Measurements from ENCODE around the gene HDGFL1.

Gene HDGFL1

DNA sequence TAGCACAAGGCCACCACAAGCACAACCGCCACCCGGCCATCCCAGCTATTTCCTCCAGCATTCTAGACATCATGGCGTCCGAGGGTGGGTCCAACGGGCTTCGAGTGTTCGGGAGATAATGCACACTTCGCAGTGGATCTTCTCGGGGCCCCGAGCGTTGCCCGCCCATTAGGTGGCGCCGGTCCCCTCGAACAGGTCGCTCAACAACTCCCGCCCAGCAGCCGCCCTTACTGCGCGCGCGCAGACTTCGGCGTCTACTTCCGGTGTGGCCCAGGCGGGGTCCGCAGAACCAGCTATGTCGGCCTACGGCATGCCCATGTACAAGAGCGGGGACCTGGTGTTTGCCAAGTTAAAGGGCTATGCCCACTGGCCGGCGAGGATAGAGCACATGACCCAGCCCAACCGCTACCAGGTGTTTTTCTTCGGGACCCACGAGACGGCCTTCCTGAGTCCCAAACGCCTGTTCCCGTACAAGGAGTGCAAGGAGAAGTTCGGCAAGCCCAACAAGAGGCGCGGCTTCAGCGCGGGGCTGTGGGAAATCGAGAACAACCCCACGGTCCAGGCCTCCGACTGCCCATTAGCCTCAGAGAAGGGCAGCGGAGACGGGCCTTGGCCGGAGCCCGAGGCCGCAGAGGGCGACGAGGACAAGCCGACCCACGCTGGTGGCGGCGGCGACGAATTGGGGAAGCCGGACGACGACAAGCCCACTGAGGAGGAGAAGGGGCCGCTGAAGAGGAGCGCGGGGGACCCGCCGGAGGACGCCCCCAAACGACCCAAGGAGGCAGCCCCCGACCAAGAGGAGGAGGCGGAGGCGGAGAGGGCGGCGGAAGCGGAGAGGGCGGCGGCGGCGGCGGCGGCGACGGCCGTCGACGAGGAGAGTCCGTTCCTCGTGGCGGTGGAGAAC, at the start of gene HDGFL1:
TSS of gene HDGFL1 (plus strand) at position 286 of the 904 bp plus-strand sequence. CDS start at position 296, 10 bp downstream.
- DNase-seq (ENCODE audit: low read depth): no peak

DNA sequence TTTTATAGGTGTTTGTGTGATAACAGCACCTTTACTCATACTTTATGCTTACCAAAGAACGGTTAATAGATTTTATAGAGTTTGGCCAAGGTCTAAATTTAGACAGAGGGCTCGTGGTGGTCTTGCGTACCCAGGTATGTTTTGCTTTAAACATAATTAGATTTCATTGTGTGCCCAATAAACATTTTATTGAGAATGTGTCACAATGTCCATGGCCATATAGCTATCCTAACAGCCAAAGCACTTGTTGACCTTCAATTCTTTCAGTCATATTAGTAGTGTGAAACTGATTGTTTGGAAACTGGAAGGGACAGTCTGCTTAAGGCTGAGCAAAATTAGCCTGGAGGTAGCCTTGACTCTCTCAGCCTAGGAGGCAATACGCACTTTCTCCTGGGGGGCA, 48.3 kb upstream of the HDGFL1 start:
- DNase-seq (ENCODE audit: low read depth): no peak

DNA sequence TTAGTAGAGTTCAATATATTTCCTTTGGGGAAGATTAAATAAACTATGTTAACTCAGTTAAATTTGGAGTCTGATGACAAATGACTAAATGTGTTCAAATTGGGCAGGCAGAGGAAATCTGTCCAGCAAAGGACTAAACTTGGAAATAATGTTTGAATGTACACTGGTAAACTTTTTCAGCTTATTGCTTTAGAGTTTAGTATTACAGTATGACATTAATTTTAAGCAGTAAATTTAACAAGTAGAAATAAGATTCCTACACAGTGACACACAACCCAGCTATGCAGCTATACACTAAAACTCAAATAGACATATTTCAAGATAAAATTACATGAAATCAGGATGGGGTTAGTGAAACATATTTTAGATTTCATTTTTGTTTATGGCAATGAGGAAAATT, 42.6 kb upstream of the HDGFL1 start:
- DNase-seq (ENCODE audit: low read depth): peak; percentile 20

DNA sequence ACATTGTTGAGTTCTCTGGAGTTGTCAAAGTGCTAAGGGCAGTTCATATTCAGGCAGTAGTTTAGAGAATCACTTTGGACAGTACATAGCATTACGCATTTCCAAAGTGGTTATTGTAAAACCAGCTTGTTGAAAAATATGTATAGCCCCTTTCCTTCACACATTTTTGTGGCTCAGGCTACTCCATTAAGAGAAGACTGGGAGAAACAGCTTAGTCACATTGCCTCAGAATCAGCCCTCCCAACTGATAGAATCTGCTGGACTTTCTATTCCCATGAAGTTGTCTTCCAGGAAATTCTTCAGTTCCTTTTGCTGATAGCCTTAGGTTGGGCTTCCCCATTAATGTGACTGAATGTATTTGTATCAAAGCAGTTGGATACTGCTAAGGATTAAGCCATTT, 39.5 kb upstream of the HDGFL1 start:
- DNase-seq (ENCODE audit: low read depth): no peak

DNA sequence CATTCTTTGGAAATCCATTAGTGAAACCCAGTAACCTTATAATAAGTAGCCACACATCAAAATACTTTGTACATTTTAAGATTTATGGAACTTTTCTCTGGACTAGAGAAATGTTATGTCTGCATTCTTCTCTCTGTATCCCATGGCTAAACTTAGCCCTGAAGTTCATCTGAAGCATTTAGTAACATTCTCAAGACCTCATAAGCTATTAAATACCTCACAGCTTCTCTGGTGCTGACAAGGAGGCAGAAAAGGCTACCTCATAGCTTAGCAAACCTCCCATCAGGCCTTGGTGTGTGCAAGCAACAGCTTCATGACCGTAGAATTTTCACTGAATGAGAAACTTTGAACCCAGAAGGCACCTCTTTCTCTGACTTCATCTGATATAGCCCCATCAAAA, 38.9 kb upstream of the HDGFL1 start:
- DNase-seq (ENCODE audit: low read depth): no peak

DNA sequence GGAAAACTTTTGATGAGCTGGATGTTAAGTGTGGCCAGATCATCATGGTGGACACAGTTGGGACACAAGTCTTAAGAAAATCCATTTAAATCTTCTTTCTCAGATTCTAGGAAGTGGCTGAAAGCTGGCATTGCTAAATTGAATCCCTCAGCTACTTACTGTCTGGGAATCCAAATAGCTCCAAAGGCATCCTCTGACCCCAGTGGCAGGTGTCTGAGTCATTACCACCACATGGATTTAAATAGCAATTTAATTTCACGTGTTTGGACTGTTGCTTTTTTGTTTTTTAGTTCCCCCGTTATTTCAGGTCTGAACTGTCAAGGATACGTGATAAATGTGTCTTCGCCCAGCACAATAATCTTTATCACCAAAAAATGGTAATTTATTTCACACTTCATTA, 33.2 kb upstream of the HDGFL1 start:
- no peak for DNase-seq (ENCODE audit: low read depth)

DNA sequence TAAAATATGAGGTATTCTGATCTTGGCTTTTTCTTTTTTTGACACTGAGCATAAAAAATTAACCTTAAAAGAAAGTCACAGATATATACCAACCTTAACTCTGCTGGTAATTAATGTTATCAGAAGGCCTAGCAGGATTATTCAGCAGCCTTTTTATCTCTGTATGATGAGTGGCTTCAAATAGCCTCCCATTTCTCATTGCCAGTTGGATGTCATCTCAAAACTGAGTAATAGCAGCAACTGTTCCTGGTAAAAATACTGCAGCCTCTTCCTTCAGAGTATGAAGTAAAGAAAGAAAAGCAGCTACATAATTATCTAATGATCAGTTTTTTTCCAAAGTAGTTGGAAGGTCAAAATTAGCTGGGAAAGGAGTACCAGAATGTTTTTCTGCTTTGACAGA, 24.9 kb upstream of the HDGFL1 start:
- DNase-seq (ENCODE audit: low read depth): no peak

DNA sequence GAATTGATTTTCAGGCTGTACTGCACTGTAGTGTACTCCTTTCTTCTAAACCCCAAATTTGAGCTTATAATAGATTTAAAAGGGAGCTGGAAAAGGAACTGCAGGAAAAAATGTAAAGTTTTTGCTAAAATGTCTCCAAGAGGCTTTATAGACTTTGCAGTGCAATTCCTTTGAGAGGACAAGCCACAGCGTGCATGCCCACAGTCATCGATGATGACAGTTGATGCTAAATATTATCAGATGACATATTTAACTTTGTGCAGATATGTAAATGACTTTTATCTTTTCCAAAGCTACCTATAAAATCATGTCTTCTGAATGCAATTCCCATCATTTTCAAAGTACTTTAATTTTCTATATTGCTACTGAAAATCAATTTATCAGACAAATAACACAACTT, 24.3 kb upstream of the HDGFL1 start:
- no peak for DNase-seq (ENCODE audit: low read depth)

DNA sequence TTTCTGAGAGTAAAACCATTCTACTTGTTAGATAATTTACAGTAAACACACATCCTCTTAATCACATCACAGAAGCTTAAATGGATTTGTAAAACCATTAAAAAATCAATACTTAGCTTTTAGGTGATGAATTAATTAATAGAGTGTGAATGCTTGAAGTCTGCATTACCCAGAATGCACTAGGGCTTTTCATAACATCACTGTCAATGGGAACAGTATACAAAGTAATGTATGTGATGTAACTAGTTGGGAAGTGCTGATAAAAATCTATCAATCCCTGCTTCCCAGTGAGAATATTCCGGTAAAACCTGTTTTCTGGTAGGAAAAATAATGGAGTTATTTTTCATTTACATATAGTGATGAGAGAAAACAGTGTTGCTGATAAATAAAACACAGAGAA, 23.1 kb upstream of the HDGFL1 start:
- DNase-seq (ENCODE audit: low read depth): no peak

DNA sequence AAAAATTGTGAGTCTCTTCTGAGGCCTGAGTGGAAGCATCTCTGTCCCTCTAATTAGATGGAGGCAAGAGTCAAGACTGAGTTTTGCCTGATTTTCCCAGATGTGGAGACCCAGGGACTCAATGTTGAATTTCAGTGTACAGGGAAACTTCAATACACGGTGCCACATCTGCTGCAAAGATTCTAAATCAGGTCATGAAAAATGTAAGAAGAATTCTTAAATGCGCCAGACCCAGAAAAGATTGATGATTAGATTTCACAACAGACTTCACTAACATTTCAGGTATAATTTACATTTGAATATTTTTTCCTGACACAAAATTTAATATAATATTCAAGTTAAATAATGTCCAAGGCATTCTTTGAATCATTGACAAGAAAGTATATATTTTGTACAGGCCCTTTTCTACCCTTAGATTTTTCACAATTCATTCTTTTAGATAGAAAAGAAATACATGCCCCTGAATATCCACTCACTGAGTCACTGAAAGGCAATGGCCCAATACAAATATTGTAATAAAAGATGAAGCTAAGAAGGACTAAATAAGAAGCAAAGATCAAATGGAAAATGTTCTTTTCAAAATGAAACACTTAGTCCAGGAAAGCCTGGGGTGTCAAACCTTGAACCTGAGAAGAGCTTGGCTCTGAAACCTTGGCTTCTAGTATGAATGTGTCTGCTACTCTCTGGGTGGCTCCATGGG, 18.2 kb upstream of the HDGFL1 start:
- no peak for DNase-seq (ENCODE audit: low read depth)

DNA sequence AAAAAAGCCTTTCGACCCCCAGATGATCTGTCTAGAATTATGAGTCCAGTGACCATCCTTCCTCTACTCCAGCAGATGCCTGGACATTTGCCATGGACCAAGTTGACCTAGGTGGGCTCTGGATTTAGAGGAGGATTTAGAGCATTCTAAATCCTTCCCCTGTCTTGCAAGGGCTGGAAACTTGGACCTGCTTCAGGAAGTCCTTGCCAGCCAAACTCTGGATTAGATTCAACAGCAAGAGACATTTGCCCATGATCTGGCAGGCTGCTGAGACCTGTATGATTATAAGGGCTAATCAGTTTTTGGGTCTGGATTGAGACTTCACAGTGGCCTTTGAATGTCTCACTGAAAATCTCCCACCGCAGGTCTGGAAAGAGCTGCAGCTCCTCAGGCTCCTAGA, 13.1 kb upstream of the HDGFL1 start:
- DNase-seq (ENCODE audit: low read depth): no peak

DNA sequence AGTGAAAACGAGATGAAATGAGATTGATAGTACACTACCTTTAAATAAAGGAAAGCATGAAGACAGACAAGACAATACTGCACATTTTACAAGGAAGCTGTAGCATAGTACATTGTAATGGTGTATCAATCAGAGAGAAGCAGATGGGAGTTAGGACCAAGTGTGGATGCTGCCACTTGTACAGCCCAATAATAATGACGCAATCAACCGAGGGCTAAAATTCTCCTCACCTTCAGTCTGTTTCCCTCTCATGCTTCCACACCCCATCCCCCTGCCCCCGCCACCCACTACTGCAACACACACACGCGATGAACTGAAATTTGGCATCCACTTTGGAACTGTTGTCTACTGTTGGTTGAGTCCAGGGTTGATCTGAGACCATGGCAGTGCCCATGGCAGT, 12.4 kb upstream of the HDGFL1 start:
- no peak for DNase-seq (ENCODE audit: low read depth)

DNA sequence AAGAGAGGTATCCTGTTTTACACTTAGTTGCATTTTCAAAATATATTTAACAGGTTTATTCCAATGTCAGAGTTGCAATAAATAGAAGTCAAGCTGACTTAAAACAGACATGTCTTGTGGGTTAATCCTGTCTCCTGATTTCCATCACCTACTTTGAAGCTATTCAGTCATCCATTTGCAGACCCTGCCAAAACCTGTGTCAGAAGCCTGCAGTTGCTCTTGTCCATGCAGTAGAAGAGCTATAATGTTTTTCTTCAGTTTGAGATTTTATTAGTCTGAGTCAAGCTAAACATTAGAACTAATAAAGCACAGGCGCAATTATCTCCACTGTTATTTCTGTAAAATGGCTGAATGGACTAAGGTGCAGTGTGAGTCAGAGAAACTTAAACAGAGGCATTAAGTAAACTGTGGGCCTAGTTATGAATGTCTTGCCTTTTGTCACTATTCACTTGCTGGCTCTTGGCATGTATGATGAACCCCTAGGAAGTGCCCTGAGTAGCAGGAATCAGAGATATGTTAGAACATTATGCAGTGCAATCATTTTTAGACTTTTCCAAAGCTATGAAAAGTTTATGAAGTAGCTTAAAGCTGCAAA, 11.0 kb upstream of the HDGFL1 start:
- no peak for DNase-seq (ENCODE audit: low read depth)

DNA sequence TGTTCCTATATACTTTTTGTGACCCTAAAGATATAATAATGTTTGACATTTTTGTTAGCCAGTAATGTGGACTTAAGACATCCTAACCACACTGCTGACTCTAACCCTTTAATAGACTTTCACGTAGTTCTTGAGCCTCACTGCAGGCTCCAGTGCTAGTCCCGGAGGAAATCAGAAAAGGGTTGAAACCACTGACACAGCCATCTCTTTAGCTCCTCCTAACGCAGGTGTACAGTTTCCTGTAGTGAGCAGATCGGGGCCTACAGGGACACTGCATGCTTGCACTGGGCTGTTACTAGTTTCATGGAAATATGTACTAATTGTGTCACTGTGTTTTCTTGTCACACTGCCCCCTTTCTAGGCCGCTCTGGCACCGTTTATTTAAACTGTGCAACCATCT, 512 bp upstream of the HDGFL1 start:
- no peak for DNase-seq (ENCODE audit: low read depth)

DNA sequence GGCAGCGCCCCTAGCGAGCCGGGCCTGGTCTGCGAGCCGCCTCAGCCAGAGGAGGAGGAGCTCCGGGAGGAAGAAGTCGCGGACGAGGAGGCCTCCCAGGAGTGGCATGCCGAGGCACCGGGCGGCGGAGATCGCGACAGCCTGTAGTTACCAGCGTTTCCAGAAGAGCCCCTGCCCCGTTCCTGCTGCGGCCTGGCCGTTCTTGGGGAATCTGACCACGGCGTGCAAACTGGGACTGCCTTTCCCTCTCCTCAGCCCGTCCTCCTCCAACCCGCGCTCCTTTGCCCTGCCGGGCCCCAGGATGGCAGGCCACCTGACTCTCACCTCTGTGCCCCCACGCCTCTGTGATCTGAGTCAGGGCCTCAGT, 802 bp downstream of the HDGFL1 start:
- DNase-seq (ENCODE audit: low read depth): no peak

DNA sequence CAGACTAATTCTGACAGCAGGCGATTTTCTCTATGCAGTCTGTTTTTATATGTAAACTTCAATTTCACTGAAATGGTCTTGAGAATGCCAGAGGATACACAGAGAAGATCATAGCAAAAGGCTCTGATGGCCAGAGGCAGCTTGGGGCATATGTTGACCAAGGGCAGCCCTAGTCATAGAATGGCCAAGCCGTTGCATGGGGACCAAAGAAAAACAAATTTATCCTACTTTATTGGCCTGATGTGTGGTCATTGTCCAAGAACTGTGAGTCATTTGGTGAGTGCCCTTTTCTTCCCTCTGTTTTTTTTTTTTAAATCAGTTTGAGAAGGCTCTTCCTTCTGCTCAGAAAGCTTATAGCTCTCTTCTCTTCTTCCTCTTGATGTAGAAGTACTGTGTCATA, 5.8 kb downstream of the HDGFL1 start:
- DNase-seq (ENCODE audit: low read depth): no peak

DNA sequence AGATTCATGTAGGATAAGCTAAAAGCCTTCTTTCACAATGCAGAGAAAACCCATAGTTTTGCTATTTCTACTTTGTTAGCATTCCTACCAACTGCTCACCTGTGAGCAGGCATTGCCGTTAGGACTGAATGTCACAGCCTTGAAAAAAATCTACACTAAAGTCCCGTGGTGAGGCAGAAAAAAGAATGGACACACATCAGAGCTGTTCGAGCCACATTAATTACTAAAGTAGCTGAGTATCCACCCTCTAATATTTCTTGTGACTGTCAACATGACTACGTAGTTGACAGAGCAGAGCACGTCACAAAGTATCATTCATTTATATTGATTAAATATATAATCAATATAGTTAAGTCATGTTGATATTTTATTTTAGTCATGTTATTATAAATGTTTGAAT, 10.1 kb downstream of the HDGFL1 start:
- no peak for DNase-seq (ENCODE audit: low read depth)

DNA sequence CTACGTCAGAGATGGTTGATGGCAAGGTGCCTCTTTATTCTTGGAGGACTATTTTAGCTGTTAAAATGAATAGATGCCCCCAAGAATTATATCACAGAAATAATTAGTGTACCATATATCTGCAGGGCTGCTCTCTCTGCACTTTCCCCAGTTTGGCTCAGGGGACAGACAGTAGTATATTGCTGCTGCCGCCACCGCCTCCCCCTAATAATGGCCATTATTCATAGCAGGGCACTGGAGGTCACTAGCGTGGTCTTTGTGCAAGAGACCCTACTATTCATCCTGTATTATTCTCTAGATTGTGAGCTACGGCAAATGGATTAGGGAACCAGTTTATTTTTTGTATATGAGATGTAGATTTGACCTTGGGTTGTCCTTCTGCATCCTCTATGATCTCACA, 11.0 kb downstream of the HDGFL1 start:
- DNase-seq (ENCODE audit: low read depth): no peak

DNA sequence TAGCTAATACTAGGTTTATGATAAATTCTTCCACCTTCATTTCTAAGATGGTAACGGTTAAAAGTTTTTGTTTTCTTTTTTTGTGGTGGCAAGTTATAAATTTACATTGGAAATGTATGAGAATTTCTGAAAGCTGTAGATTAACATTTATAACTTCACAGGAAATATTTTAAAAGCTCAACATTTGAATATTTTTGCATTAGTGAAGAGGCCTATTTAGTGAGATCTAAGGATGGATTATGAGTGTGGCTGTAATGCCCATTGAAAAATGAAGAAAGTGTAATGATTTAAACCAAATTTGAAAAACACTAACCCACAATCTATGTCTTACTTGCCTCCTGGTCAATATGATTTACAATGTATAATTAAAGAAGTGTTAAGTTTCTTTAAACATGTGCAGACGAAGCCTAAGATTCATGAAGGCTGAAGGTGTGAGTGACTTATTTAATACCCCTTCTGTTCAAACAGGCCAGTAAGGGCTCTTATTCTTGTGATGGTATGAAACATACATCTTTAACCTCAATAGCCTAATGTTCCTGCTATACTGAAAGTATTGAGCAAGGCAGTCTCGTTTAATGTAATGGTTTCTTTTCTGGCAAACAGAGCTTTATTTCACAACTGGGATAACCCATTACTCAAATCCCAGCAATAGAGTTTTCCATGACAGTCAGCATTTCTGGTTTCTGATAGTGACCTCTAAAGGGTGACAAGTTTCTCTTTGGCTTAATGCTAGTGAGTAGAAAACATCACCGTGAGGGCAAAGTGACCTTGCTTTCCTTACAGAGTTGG, 13.2 kb downstream of the HDGFL1 start:
- DNase-seq (ENCODE audit: low read depth): no peak

DNA sequence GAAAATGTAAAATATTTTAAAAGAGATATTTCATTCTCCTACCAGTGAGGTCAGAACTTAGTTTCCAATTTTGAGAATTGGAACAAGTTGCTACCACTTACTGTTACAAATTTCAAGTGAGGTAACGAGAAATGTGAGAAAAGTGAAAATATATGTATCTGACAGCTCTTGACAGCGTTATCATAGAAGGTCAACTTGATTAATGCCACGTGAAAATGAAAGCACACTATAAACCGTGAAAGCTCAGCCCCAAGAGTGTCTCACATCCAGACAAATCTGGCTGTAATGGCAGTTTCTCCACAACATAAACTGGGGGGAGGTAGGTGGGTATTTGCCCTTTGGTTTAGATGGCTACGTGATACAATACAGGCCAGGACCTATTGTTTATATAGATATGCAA, 13.9 kb downstream of the HDGFL1 start:
- no peak for DNase-seq (ENCODE audit: low read depth)

DNA sequence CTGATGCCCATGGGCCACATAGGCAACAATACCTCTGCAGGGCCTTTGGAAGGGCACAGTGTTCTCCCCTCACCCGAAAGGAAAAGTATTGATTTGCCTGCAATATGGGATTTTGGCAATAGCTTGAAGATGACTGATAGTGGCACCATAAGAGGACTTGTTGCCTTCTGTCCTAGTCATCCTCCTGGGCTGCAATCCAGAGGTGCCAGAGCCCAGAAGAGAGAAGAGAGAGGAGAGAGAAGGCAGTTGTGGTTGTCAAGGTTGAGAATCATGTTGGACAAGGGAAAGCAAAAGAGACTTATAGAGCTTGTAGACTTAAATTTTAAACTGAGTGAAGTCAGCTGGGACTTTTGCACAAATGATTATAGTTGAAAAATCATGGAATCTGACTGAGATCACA, 14.6 kb downstream of the HDGFL1 start:
- DNase-seq (ENCODE audit: low read depth): no peak

DNA sequence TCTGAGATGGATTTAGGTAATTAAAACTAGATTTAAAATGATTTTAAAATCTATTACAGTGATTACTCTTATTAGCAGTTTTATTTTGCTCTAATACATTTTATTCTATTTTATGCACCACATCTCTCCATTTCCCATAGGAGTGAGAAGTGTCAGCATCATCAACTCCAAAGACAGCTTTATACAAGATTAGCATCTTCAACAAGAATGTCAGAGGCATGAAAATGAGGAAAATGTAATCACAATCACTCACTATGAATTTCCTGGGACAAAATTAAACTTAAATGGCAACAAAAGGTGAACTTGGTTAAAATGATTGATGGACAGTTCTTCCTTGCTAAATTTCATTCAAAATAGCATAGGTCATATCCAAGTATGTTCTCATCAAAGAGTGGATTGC, 19.8 kb downstream of the HDGFL1 start:
- no peak for DNase-seq (ENCODE audit: low read depth)

Measured in HS-27A (cell line).